Retinal pigment epithelial cell (primary cell): ENCODE measurements around the gene RNF182.

Experiments
- DNase-seq: peaks from one replicate; pipeline ENCODE4 v3.0.0-alpha.2; 2010; ENCODE audit warnings: low read depth
- H3K4me3 ChIP-seq: 2 replicates; pipeline ENCODE4 v1.5.1; 2011; ENCODE audit warnings: mild to moderate bottlenecking, low read length, control low read depth, moderate library complexity
- TF ChIP-seq, protein P1 (sequence below): conservative IDR thresholded peaks from 2 replicates; pipeline ENCODE4 v1.5.1; 2011; ENCODE audit warnings: low read depth, low read length, control low read depth, inconsistent platforms

The RNF182 gene

DNA sequence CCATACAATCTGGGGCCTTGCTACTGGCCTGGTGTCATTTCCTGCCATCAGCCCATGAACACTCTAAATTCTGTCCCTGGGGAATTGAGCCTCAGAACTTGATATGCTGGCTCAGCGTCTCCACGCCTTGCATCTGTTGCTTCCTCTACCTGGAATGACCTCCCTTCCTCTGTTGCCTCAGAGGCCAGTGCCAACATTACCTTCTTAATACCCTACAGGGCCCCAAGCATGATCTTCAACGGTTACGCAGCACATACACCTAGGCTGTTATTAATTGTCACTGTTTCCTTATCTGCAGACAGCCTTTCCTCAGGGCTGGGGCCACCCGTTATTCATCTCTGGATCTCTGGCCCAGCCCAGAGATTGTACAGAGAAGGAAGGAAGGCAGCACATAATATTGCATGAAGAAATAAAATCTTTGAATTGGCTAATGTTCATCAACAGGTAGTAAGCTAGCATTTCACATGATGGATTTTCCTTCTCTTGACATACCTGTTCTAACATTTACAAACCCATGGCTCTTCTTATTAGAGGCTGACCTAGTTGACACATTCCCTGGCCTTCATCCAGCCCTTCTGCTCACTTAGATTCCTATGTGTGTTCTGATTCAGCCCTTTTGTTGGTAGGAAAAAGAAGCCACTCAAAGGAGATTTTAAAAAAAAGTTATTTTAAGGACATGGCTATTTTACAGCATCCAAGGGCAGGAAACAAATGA, 8.4 kb upstream of the RNF182 start:
- TF ChIP-seq, protein P1, sequence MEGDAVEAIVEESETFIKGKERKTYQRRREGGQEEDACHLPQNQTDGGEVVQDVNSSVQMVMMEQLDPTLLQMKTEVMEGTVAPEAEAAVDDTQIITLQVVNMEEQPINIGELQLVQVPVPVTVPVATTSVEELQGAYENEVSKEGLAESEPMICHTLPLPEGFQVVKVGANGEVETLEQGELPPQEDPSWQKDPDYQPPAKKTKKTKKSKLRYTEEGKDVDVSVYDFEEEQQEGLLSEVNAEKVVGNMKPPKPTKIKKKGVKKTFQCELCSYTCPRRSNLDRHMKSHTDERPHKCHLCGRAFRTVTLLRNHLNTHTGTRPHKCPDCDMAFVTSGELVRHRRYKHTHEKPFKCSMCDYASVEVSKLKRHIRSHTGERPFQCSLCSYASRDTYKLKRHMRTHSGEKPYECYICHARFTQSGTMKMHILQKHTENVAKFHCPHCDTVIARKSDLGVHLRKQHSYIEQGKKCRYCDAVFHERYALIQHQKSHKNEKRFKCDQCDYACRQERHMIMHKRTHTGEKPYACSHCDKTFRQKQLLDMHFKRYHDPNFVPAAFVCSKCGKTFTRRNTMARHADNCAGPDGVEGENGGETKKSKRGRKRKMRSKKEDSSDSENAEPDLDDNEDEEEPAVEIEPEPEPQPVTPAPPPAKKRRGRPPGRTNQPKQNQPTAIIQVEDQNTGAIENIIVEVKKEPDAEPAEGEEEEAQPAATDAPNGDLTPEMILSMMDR = no peak
- peak; percentile 21 for DNase-seq
- no peak overlapping the region for H3K4me3 ChIP-seq

DNA sequence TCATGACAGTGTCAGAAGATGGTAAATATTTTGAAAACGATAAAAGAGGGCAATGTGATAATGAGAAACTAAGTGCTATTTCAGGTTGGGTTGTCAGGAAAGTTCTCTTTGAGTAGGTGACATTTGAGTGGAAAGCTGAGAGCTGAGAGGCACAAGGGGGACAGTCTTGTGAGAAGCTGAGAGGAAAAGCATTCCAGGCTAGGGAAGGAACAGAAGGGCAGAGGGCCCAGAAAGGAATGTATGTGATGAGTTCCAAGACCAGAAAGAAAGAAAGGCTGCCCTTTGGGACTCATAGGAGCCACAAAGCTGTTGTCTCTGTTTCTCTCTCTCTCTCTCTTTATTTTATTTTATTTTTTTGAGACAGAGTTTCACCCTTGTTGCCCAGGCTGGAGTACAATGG, 7.6 kb upstream of the RNF182 start:
- no peak overlapping the region for H3K4me3 ChIP-seq
- TF ChIP-seq, protein P1 = no peak
- DNase-seq = no peak

DNA sequence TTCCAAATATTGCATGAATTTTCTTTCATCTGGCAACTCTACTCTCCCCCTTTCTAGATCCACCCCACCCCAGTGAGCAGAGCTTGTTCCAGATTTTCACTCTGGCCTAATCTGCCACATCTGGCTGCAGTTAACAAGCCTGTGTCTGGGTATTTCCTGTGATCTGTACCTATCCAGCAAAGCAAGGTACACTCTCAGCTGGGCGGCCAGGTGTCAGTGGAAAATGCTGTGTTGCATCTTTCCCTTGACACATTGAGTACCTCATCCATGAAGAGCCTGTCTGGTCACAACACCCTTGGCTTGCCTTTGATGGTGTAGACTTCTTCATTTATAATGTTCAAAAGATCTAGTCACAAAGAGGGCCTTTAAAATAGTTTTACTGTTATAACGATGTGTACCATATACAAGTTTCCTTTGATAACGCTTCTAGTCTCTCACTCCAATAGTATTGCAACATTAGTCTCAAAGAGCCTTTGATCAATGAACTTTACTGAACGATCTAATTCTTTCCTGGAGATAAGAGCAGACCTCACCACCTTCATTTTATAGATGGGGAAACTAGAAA, 6.0 kb upstream of the RNF182 start:
- TF ChIP-seq, protein P1 = no peak
- no peak overlapping the region for H3K4me3 ChIP-seq
- no peak for DNase-seq

DNA sequence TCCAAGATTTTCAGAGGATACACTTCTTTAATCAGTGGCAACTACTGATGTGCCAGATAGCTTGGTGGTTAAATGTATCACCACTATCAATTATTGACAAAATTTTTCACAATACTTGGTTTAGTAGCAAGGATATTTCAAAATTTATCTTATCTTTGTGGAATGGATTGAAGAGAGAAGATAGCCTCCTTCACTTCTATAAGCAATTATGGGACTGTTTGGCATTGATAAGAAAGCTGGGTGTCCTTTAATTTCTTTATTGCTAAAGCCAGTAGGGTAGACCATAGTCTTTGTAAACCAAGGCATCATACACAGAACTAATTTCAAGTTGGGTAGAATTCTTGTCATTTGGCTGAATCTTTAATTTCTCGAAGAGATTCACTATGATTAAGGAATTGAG, 4.9 kb upstream of the RNF182 start:
- no peak for DNase-seq
- H3K4me3 ChIP-seq = no peak overlapping the region
- TF ChIP-seq, protein P1 = no peak

DNA sequence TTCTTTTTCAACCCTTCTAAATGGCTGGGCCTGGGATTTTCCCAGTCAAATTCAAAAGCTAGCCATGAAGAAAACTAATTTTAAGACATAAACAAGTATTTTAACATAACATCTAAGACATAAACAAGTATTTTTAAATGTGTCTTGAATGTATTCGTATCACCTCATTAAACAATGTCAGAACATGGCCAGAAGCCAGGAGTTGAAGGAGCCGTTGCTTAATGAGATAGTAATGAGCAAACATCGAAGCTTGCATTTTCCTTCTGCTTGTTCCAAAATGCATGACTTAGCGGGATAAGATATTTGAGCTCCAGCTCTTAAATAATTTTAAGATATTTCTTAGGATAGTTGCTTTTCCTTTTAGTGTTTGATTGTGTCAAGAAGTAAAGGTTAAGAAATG, 4.2 kb upstream of the RNF182 start:
- TF ChIP-seq, protein P1 = no peak
- H3K4me3 ChIP-seq = no peak overlapping the region
- DNase-seq = no peak

DNA sequence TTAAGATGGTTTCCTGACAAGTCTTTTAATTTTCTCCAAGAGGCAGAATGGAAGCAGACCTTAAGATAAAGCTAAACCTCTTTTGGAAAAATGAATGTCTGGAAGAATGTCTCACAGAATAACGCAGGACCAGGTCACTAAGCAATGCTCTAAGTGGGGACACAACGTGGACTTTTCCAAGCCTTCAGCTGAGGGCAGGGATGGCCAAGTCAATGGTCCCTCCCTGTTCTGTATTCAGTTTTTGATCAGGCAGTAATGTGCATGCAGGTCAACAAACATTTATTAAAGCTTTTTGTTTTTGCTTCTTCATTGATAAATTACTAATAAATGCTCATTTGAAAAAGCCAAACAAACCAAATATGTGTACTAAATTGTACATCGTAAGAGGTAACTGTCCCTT, 2.0 kb upstream of the RNF182 start:
- TF ChIP-seq, protein P1 = no peak
- DNase-seq = no peak

DNA sequence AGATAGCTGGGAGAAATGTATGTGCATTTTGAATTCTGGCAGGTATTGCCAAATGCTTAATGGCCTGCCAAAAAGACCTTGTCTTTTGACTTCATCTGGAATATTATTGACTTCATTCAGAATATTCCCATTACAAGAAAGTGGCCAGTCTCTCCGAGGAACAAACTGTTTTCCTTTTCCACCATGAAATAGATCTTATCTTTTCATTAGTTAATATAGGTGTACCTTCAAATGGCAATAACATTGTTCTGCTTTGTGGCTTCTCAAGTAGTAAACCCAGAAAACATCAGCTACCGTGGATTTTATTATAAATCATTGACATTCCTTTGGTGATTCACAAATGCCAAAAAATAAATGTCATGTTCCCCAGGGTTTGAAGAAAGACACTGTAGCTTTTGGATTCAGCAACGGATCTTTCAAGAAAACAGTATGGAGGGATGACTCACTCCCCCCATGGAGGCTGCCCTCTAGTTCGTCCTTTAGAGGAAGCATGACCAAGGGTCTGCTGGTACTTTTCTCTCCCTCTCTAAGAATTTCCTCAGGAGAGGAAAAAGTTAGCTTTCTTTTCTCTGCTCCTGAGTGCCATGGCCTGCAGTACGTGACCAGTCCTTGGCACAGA, 1.1 kb upstream of the RNF182 start:
- no peak for DNase-seq

More for the DNA sequence above, 2.0 kb upstream of the RNF182 start:
- no peak overlapping the region for H3K4me3 ChIP-seq

More for the DNA sequence above, 1.1 kb upstream of the RNF182 start:
- TF ChIP-seq, protein P1 = no peak
- peak overlapping the region; percentile 69 for H3K4me3 ChIP-seq
